Stimulated activated CD4-positive, alpha-beta T cell treated with anti-CD3 and anti-CD28 coated beads, Interleukin-1b, Interleukin-23, amount 100 ng/mL, for 24 hours (primary cell): ENCODE results near the gene NLRP3.
"Not testable (repeated sequence)": the region's sequence is repeated elsewhere in the genome, so short reads cannot be mapped to it uniquely, and the experiment has no call there.

Experiments used
- DNase-seq, 4 experiments: peaks; one replicate each; pipeline ENCODE4 v3.0.0-alpha.2; 2020; ENCODE audit warnings: low read depth in 4 of 4, low spot score in 1 of 4

The NLRP3 gene

GRCh38 chr1:247415423-247416361, at the start of gene NLRP3:
Gene NLRP3, plus strand, starts transcription at chr1:247416173. Its CDS starts 2,628 bp downstream, at chr1:247418801.
- DNase-seq: no peak

DNA sequence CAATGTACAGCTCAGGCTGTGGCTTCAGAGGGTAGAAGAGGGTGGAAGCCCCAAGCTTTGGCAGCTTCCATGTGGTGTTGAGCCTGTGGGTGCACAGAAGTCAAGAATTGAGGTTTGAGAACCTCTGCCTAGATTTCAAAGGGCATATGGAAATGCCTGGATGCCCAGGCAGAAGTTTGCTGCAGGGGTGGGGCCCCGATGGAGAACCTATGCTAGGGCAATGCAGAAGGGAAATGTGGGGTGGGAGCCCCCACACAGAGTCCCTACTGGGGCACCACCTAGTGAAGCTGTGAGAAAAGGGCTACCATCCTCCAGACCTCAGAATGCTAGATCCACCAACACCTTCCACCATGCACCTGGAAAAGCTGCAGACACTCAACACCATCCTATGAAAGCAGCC, 49.6 kb upstream of the NLRP3 start:
- DNase-seq: not testable (repeated sequence)

DNA sequence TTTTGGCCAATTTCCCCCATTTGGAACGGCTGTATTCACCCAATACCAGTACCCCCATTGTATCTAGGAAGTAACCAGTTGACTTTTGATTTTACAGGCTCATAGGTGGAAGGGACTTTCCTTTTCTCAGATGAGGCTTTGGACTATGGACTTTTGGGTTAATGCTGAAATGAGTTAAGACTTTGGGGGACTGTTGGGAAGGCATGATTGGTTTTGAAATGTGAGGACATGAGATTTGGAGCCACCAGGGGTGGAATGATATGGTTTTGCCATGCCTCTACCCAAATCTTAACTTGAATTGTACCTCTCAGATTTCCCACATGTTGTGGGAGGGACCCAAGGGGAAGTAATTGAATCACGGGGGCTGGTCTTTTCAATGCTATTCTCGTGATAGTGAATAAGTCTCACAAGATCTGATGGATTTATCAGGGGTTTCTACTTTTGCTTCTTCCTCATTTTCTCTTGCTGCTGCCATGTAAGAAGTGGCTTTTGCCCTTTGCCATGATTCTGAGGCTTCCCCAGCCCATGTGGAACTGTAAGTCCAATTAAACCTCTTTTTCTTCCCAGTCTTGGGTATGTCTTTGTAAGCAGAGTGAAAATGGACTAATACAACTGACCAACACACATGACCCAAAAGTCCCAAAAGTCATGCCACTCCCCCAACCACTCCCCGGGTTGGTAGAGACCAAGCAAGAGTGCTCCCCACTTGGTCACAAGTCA, 48.9 kb upstream of the NLRP3 start:
- no peak for DNase-seq

DNA sequence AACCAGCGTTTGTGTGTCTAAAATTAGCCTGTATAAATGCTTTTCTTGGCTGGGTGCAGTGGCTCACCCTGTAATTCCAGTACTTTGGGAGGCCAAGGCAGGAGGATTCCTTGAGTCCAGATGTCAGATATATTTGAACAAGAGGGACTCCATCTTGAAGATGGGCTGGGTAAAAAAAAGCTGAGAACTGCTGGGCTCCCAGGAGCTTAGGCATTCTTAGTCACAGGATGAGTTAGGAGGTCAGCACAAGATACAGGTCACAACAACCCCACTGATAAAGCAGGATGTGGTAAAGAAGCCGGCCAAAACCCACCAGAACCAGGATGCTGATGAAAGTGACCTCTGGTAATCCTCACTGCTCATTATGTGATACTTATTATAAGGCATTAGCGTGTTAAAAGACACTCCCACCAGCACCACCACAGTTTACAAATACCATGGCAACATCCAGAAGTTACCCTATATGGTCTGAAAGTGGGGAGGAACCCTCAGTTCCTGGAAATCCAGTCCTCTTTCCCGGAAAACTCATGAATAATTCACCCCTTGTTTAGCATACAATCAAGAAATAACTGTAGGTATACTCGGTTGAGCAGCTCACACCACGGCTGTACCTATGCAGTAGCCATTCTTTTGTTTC, 48.1 kb upstream of the NLRP3 start:
- no peak for DNase-seq

DNA sequence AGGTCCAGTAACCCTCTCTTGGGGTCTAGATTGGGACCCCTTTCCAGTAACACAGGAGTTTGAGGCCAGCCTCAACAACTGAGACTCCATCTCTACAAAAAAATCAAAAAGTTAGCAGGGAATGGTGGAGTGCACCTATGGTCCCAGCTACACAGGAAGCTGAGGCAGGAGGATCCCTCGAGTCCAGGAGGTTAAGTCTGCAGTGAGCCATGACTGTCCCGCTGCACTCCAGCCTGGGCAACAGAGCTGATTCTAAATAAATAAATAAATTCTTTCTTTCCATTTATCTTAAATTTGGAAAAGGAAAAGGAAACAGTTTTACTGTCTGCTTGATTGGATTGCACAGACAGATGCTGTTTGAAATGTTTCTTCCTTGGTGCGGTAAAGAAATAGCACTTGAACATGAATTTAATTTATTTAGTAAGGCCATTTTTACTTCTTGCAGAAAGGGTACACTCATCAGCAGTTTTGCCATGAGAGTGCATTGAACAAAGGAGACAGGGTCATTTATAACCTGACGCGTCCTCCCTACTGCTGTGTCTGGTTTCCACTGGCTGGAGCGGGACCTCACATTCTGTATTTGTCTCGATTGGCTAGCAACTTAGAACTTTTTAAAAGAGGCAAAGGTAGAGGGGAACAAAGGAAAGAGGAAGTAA, 47.4 kb upstream of the NLRP3 start:
- DNase-seq: no peak

DNA sequence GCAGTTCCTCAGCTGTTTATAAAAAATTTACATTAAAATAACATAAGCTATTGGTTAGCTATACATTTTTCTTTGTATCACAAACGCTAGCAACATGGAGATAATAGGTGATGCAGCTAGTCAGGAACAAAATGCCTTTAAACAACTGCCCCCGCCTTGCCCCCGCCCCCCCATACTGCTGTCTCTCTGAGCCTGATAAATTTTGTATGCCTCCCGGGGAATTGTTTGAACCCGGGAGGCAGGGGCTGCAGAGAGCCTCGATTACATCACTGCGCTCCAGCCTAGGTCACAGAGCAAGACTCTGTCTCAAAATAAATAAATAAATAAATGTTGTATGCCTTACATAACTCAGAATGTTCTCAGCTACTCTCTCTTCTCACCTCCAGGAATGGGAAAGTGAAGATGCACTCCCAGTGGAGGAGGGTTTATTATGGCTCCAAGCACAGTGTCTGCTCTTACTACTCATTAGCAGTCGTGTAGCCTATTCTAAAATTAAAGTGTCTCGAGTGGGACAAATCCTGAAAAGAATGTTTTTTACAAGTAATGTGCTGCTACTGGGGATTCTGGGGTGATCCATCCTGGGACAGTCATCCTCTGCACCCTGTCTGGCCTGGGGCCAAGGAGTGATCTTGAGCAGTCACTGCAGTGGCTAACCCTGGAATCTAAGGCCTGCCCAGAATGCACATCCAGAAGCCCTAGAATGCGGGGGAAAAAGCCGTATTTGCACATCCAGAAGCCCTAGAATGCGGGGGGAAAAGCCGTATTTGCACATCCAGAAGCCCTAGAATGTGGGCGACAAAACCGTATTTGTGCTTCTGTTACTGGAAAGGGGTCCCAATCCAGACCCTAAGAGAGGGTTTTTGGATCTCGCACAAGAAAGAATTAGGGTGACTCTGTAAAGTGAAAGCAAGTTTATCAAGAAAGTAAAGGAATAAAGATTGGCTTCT, 44.9 kb upstream of the NLRP3 start:
- no peak for DNase-seq

DNA sequence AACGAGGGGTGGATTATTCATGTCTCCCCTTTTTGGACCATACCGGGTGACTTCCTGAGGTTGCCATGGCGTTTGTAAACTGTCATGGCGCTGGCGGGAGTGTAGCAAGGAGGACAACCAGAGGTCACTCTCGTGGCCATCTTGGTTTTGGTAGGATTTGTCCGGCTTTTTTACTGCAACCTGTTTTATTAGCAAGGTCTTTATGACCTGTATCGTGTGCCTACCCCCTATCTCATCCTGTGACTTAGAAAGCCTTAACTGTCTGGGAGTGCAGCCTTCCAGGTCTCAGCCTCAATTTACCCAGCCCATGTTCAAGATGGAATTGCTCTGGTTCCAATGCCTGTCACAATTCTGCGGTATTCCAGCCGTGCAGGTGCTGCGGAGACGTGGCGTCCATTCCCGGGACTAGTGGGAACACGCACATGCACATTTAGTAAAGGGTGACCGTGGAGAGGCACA, 44.1 kb upstream of the NLRP3 start:
- no peak for DNase-seq

DNA sequence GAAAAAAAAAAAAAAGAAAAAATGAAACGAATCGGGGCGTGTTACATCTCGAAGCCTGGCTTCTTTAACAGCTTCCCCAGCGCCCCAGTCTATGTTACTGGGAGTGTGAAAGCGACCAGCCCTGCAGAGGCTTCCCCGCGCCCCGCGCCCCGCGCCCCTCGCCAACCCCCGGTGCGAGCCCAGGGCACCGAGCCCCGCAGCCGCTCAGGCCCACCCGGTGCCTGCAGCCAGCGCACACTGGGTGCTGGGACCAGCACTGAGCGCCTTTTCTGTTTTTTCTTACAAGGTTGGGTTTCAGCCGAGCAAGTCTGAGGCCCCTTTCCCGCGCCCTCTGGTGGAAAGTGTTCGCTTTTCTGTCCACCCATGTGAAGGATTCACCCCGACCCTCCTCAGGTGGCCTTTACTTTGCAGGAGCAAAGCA, 42.2 kb upstream of the NLRP3 start:
- DNase-seq: peak; percentile 9 to 40 (median 33)

DNA sequence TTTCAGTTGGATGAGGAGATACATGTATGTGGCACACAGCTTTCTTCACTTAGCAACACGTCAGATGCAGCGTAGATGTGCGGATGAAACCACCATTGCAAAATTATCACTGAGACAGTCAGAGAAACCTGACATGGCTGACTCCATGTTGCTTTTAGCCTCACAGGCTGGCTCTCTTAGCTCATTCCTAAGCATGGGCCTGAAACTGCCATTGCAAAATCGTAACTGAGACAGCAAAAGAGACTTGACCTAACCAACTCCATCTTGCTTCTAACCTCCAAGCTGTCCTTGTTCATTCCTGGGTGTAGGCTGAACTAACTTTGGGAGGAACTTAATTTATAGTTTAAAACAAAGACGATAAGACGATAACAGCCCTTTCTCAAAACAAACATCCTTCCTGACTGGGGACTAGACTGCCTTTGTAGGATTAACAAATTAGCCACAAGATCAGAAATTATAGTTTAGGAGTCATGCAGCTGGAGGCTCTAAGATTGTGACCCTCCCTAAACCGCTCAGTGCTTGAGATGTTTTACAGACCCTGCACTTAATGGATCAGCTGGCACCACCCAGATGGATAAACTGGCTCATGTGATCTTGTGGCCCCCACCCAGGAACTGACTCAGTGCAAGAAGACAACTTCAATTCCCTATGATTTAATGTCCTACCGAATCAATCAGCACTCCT, 41.2 kb upstream of the NLRP3 start:
- DNase-seq: not testable (repeated sequence)

DNA sequence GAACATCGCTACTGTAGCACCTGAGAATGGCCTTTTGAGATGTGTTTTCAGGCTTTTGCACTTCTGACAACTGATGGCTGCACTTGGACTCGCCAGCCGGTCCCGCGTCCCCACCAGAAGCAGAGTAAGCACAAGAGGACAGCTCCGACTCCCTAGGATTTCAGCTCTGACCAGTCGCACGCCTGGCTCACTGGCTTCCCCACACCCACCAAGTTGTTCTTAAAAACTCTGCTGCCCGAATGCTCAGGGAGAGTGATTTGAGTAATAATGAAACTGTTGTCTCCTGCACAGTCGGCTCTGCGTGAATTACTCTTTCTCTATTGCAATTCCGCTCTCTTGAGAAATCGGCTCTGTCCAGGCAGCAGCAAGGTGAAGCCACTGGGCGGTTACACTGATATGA, 40.2 kb upstream of the NLRP3 start:
- DNase-seq: no peak

DNA sequence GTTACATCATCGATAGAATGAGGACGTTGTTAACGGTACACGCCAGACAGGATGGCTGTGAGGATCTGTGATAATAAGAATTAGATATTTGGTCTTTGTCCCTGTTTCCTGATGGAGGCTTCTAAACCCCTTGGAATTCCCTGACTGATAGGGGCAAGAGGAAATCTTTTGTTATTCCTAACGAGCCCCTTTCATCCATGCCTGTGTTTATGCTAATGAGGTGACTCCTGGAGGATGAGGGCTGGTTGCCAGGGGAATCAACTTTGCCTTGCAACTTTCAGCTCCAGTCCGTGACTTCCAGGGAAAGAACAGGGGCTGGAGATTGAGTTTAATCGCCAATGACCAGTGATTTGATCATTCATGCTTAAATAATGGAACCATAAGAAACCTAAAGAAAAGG, 39.3 kb upstream of the NLRP3 start:
- no peak for DNase-seq

GRCh38 chr1:247377656-247378055, 38.3 kb upstream of the NLRP3 start:
- not testable (repeated sequence) for DNase-seq

GRCh38 chr1:247378334-247379073, 37.5 kb upstream of the NLRP3 start:
- DNase-seq: no peak

DNA sequence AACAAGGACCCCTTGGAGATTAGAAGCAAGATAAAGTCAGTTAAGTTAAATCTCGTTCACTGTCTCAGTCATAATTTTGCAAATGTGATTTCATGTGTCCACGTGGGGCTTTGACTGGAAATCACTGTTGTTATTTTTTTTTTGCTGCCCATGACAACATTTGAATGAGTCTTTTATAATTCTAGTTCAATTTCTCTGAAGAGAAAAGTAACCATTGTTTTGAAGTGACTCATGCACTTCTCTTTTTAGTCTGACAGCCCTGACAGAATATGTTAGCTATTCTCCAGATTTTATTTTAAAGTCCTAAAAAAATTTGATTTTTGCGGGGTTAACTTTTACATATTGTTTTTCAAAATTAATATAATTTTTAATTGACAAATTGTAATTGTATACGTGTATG, 30.7 kb upstream of the NLRP3 start:
- no peak for DNase-seq

- DNase-seq: no peak
Measured at GRCh38 chr1:247386217-247386616, 29.8 kb upstream of the NLRP3 start.

GRCh38 chr1:247386687-247387086, 29.3 kb upstream of the NLRP3 start:
- no peak for DNase-seq

GRCh38 chr1:247387096-247387495, 28.9 kb upstream of the NLRP3 start:
- no peak for DNase-seq

DNA sequence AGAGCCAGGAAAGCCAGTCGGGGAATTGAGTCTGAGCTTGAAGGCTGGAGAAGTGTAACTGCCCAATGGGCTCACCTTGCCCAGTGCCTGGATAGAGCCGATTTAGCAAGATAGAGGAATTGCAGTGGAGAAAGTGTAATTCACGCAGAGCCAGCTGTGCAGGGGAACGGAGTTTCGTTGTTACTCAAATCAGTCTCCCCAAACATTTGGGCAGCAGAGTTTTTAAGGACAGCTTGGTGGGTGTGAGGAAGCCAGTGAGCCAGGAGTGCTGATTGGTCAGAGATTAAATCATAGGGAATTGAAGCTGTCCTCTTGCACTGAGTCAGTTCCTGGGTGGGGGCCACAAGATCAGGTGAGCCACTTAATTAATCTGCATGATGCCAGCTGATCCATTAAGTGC, 28.4 kb upstream of the NLRP3 start:
- DNase-seq: no peak
